HG02852 (cell line): ENCODE results near the gene MRPL17.

Experiments used
- ATAC-seq: cut with Tn5 transposase; IDR thresholded peaks from one replicate; pipeline ENCODE4 v1.9.1; 2021; ENCODE audit warnings: mild to moderate bottlenecking, moderate library complexity; ENCODE audit not compliant: unreplicated experiment

The MRPL17 gene

GRCh38 chr11:6634534-6634933 lies 48.6 kb downstream of the MRPL17 start:
- ATAC-seq: no peak

GRCh38 chr11:6633422-6634408 lies 49.4 kb downstream of the MRPL17 start:
- ATAC-seq: no peak

- no peak for ATAC-seq
Observed at GRCh38 chr11:6632116-6633073, 50.7 kb downstream of the MRPL17 start.

- no peak for ATAC-seq
Observed at GRCh38 chr11:6631361-6631890, 51.7 kb downstream of the MRPL17 start.

- no peak for ATAC-seq
Observed at GRCh38 chr11:6630632-6631291, 52.4 kb downstream of the MRPL17 start.
